Trophoblast cell (in vitro differentiated cells and primary cell): Measurements from ENCODE around the gene ZNF506.
A peak's percentile ranks its signal among the peaks of the same experiment; 100 is the strongest.
"Not testable (repeated sequence)": the region's sequence is repeated elsewhere in the genome, so short reads cannot be mapped to it uniquely, and the experiment has no call there.

ENCODE experiments used
- DNase-seq, 2 donors: peaks; one replicate each; pipeline ENCODE4 v3.0.0-alpha.2; 2016
- H2AFZ ChIP-seq: 2 replicates; pipeline ENCODE4 v1.6.1; 2013; ENCODE audit warnings: low read length, moderate library complexity, mild to moderate bottlenecking; ENCODE audit not compliant: insufficient read depth, poor library complexity
- H2AK5ac ChIP-seq: 2 replicates; pipeline ENCODE4 v1.6.1; 2013; ENCODE audit warnings: mild to moderate bottlenecking, low read length
- H2BK120ac ChIP-seq: 2 replicates; pipeline ENCODE4 v1.6.1; 2013; ENCODE audit warnings: low read length, mild to moderate bottlenecking, moderate library complexity; ENCODE audit not compliant: insufficient read depth, poor library complexity
- H2BK12ac ChIP-seq: 2 replicates; pipeline ENCODE4 v1.6.1; 2013; ENCODE audit warnings: mild to moderate bottlenecking, low read length, moderate library complexity
- H2BK5ac ChIP-seq: 2 replicates; pipeline ENCODE4 v1.6.1; 2013; ENCODE audit warnings: low read length, low read depth, moderate library complexity, mild to moderate bottlenecking; ENCODE audit not compliant: poor library complexity
- H3K14ac ChIP-seq: 2 replicates; pipeline ENCODE4 v1.6.1; 2013; ENCODE audit warnings: mild to moderate bottlenecking, low read length
- H3K18ac ChIP-seq: 2 replicates; pipeline ENCODE4 v1.6.1; 2013; ENCODE audit warnings: mild to moderate bottlenecking, low read length
- H3K23ac ChIP-seq: 2 replicates; pipeline ENCODE4 v1.6.1; 2013; ENCODE audit warnings: low read length
- H3K27ac ChIP-seq: 2 replicates; pipeline ENCODE4 v1.5.1; 2013; ENCODE audit warnings: low read depth, mild to moderate bottlenecking, inconsistent platforms, low read length, moderate library complexity
- H3K27me3 ChIP-seq: 2 replicates; pipeline ENCODE4 v1.6.1; 2013; ENCODE audit warnings: inconsistent platforms, mild to moderate bottlenecking, low read length, moderate library complexity; ENCODE audit not compliant: insufficient read depth
- H3K36me3 ChIP-seq, 2 experiments: 1 replicate in 1 of 2; 2 replicates in 1 of 2; pipeline ENCODE4 v1.6.1; 2013; ENCODE audit warnings: low read length in 2 of 2, mild to moderate bottlenecking in 2 of 2, moderate library complexity in 1 of 2; ENCODE audit not compliant: insufficient read depth in 2 of 2, control insufficient read depth in 1 of 2
- H3K4ac ChIP-seq: 2 replicates; pipeline ENCODE4 v1.6.1; 2013; ENCODE audit warnings: low read depth, mild to moderate bottlenecking, low read length, moderate library complexity
- H3K4me1 ChIP-seq, 2 experiments: 1 replicate in 1 of 2; 2 replicates in 1 of 2; pipeline ENCODE4 v1.6.1; 2013; ENCODE audit warnings: low read length in 2 of 2, mild to moderate bottlenecking in 2 of 2, moderate library complexity in 1 of 2; ENCODE audit not compliant: insufficient read depth in 2 of 2, control insufficient read depth in 1 of 2
- H3K4me2 ChIP-seq: 2 replicates; pipeline ENCODE4 v1.6.1; 2013; ENCODE audit warnings: inconsistent platforms, mild to moderate bottlenecking, low read length, moderate library complexity
- H3K4me3 ChIP-seq: 2 replicates; pipeline ENCODE4 v1.5.1; 2013; ENCODE audit warnings: mild to moderate bottlenecking, low read depth, low read length, inconsistent platforms
- H3K79me1 ChIP-seq: one replicate; pipeline ENCODE4 v1.6.1; 2013; ENCODE audit warnings: low read length
- H3K79me2 ChIP-seq: 2 replicates; pipeline ENCODE4 v1.6.1; 2013; ENCODE audit warnings: low read length, mild to moderate bottlenecking; ENCODE audit not compliant: control insufficient read depth, insufficient read depth, poor library complexity
- H3K9ac ChIP-seq: 2 replicates; pipeline ENCODE4 v1.6.1; 2013; ENCODE audit warnings: mild to moderate bottlenecking, low read length
- H3K9me3 ChIP-seq: 2 replicates; pipeline ENCODE4 v1.6.1; 2013; ENCODE audit warnings: low read depth, mild to moderate bottlenecking, control low read depth, inconsistent platforms, low read length; ENCODE audit not compliant: insufficient read depth
- H4K12ac ChIP-seq: 2 replicates; pipeline ENCODE4 v1.6.1; 2013; ENCODE audit warnings: low read depth, mild to moderate bottlenecking, low read length, moderate library complexity
- H4K8ac ChIP-seq: 2 replicates; pipeline ENCODE4 v1.6.1; 2013; ENCODE audit warnings: low read depth, mild to moderate bottlenecking, low read length, moderate library complexity
- H4K91ac ChIP-seq: one replicate; pipeline ENCODE4 v1.6.1; 2013; ENCODE audit warnings: low read depth, mild to moderate bottlenecking, low read length, moderate library complexity
- whole genome bisulfite sequencing: extraction: QIAGEN DNeasy Blood & Tissue Kit; methylation state at CpG from one replicate; pipeline ENCODE4 v1.1.7; 2013; ENCODE audit warnings: missing lambda C conversion rate; ENCODE audit not compliant: insufficient read length, insufficient coverage; ENCODE audit errors: extremely low coverage; 5-methylcytosine and 5-hydroxymethylcytosine counted together

The ZNF506 gene

GRCh38 chr19:19860756-19861390 is 39.3 kb upstream of the ZNF506 start:
- Histone ChIP-seq H2AFZ (peak overlapping the region; percentile 82), H3K9me3 (peaks cover 2% of the 10 kb centered on the region), H3K4me1 (peaks cover 2 to 3% of the 10 kb centered on the region in 2 experiments), H4K12ac (peak overlapping the region; percentile 56), H3K23ac (no peak overlapping the region), H3K36me3 (peaks cover 2 to 5% of the 10 kb centered on the region in 2 experiments), H3K79me2 (peaks cover 6% of the 10 kb centered on the region), H2BK12ac (no peak overlapping the region), H3K18ac (peak overlapping the region; percentile 51), H3K27ac (no peak overlapping the region), H3K79me1 (peaks cover 6% of the 10 kb centered on the region), H3K4me3 (peak overlapping the region; percentile 75), H3K27me3 (no peaks in the 10 kb centered on the region), H4K91ac (peak overlapping the region; percentile 29), H3K4me2 (peak overlapping the region; percentile 76), H3K14ac (peak overlapping the region; percentile 18), H4K8ac (peak overlapping the region; percentile 64), H3K9ac (peak overlapping the region; percentile 14), H2BK120ac (no peak overlapping the region), H2BK5ac (no peak overlapping the region), H3K4ac (no peak overlapping the region), H2AK5ac (no peak overlapping the region)
- DNase-seq = peak; percentile 59 to 79
- WGBS = no CpG with 5 or more reads among the region's 29 CpGs

- Histone ChIP-seq H3K79me2 (peaks cover 5% of the 10 kb centered on the region), H3K9me3 (no peaks in the 10 kb centered on the region), H3K9ac (no peak overlapping the region), H3K4me2 (no peak overlapping the region), H4K91ac (no peak overlapping the region), H3K36me3 (peaks cover 2 to 5% of the 10 kb centered on the region in 2 experiments), H3K14ac (no peak overlapping the region), H3K18ac (no peak overlapping the region), H3K79me1 (peaks cover 4% of the 10 kb centered on the region), H4K8ac (no peak overlapping the region), H2AFZ (no peak overlapping the region), H3K23ac (no peak overlapping the region), H2BK120ac (no peak overlapping the region), H3K27ac (no peak overlapping the region), H3K4me3 (no peak overlapping the region), H3K27me3 (no peaks in the 10 kb centered on the region), H2AK5ac (no peak overlapping the region), H2BK5ac (no peak overlapping the region), H2BK12ac (no peak overlapping the region), H3K4ac (no peak overlapping the region), H4K12ac (no peak overlapping the region), H3K4me1 (peaks cover 2 to 3% of the 10 kb centered on the region in 2 experiments)
- WGBS = no CpG with 5 or more reads among the region's 2 CpGs
- DNase-seq = no peak
Measured at GRCh38 chr19:19858751-19859150, 37.2 kb upstream of the ZNF506 start.

- no CpG with 5 or more reads among the region's 2 CpGs for WGBS
- not testable (repeated sequence) for H3K4me1 ChIP-seq, H2BK120ac ChIP-seq
Measured at GRCh38 chr19:19851740-19852139, 30.2 kb upstream of the ZNF506 start.

GRCh38 chr19:19849056-19849455 is 27.5 kb upstream of the ZNF506 start:
- Histone ChIP-seq H3K79me2 (no peaks in the 10 kb centered on the region), H2BK5ac (no peak overlapping the region), H3K14ac (no peak overlapping the region), H2AFZ (no peak overlapping the region), H2BK12ac (no peak overlapping the region), H3K4ac (no peak overlapping the region), H4K8ac (no peak overlapping the region), H3K23ac (no peak overlapping the region), H4K12ac (no peak overlapping the region), H2AK5ac (no peak overlapping the region), H2BK120ac (no peak overlapping the region), H3K36me3 (peaks cover 1 to 7% of the 10 kb centered on the region in 2 experiments), H3K9ac (no peak overlapping the region), H3K27me3 (no peaks in the 10 kb centered on the region), H3K4me2 (no peak overlapping the region), H4K91ac (no peak overlapping the region), H3K9me3 (no peaks in the 10 kb centered on the region), H3K4me3 (no peak overlapping the region), H3K18ac (no peak overlapping the region), H3K27ac (no peak overlapping the region), H3K79me1 (no peaks in the 10 kb centered on the region), H3K4me1 (peaks cover 4% of the 10 kb centered on the region in 2 experiments)
- DNase-seq = no peak
- WGBS = no CpG with 5 or more reads among the region's 6 CpGs

More at GRCh38 chr19:19851740-19852139, 30.2 kb upstream of the ZNF506 start:
- not testable (repeated sequence) for H4K91ac ChIP-seq, H3K23ac ChIP-seq, H3K36me3 ChIP-seq, H4K12ac ChIP-seq, H3K4me3 ChIP-seq, H3K9ac ChIP-seq, H3K79me2 ChIP-seq, H2AK5ac ChIP-seq, H3K9me3 ChIP-seq, H3K14ac ChIP-seq, DNase-seq, H3K4ac ChIP-seq, H3K27ac ChIP-seq, H3K27me3 ChIP-seq, H2AFZ ChIP-seq, H2BK12ac ChIP-seq, H4K8ac ChIP-seq, H3K4me2 ChIP-seq, H3K18ac ChIP-seq, H2BK5ac ChIP-seq, H3K79me1 ChIP-seq
